SK-N-SH treated with all-trans-retinoic acid at 6 μM for 48 hours (cell line): ENCODE measurements around the gene PAK5.

ENCODE experiments used
- ATAC-seq: fragments of 200-7000 bp; cut with Tn5 transposase; 3 replicates; pipeline ENCODE4 v1.9.1; 2020; ENCODE audit warnings: mild to moderate bottlenecking, moderate library complexity
- ARNTL ChIP-seq: fragments of 450-650 bp; formaldehyde crosslinking; IDR thresholded peaks from 2 replicates; pipeline ENCODE4 v1.5.0; 2020; ENCODE audit warnings: low read depth, mild to moderate bottlenecking, moderate library complexity, borderline replicate concordance
- BACH2 ChIP-seq: fragments of 250-450 bp; sonication (Bioruptor Pico); IDR thresholded peaks from 2 replicates; pipeline ENCODE4 v1.9.0; 2021; ENCODE audit warnings: mild to moderate bottlenecking, borderline replicate concordance
- CREB5 ChIP-seq: fragments of 250-450 bp; sonication (Bioruptor Pico); IDR thresholded peaks from 2 replicates; pipeline ENCODE4 v1.5.1; 2020; ENCODE audit warnings: low read depth, mild to moderate bottlenecking, moderate library complexity
- CSDC2 ChIP-seq: fragments of 250-450 bp; sonication (Bioruptor Pico); IDR thresholded peaks from 2 replicates; pipeline ENCODE4 v1.5.0; 2020; ENCODE audit warnings: mild to moderate bottlenecking, moderate library complexity
- CSRNP3 ChIP-seq: fragments of 250-450 bp; sonication (Bioruptor Pico); IDR thresholded peaks from 2 replicates; pipeline ENCODE4 v1.5.1; 2021; ENCODE audit warnings: mild to moderate bottlenecking, moderate library complexity
- ESRRG ChIP-seq: fragments of 250-450 bp; sonication (Bioruptor Pico); IDR thresholded peaks from 2 replicates; pipeline ENCODE4 v1.6.1; 2021; ENCODE audit warnings: mild to moderate bottlenecking
- GLIS3 ChIP-seq: fragments of 250-450 bp; sonication (Bioruptor Pico); IDR thresholded peaks from 2 replicates; pipeline ENCODE4 v1.5.0; 2020; ENCODE audit warnings: mild to moderate bottlenecking, moderate library complexity
- ISL1 ChIP-seq: fragments of 250-450 bp; sonication (Bioruptor Pico); IDR thresholded peaks from 2 replicates; pipeline ENCODE4 v2.1.2; 2022; ENCODE audit warnings: mild to moderate bottlenecking, moderate library complexity
- OSR1 ChIP-seq: fragments of 250-450 bp; sonication (Bioruptor Pico); IDR thresholded peaks from 2 replicates; pipeline ENCODE4 v1.8.0; 2022; ENCODE audit warnings: moderate library complexity, mild to moderate bottlenecking, inconsistent platforms
- PATZ1 ChIP-seq: fragments of 250-450 bp; sonication (Bioruptor Pico); IDR thresholded peaks from 2 replicates; pipeline ENCODE4 v1.8.0; 2020; ENCODE audit warnings: mild to moderate bottlenecking, moderate library complexity, borderline replicate concordance
- PPARA ChIP-seq: fragments of 250-450 bp; sonication (Bioruptor Pico); IDR thresholded peaks from 2 replicates; pipeline ENCODE4 v1.5.0; 2020; ENCODE audit warnings: mild to moderate bottlenecking, borderline replicate concordance
- RARB ChIP-seq: fragments of 250-450 bp; sonication (Bioruptor Pico); IDR thresholded peaks from 2 replicates; pipeline ENCODE4 v1.8.0; 2021; ENCODE audit warnings: mild to moderate bottlenecking, moderate library complexity
- SNAI2 ChIP-seq: fragments of 250-450 bp; sonication (Bioruptor Pico); IDR thresholded peaks from 2 replicates; pipeline ENCODE4 v1.5.0; 2020; ENCODE audit warnings: mild to moderate bottlenecking, moderate library complexity
- TCF4 ChIP-seq: fragments of 250-450 bp; sonication (Bioruptor Pico); IDR thresholded peaks from 2 replicates; pipeline ENCODE4 v1.8.0; 2021; ENCODE audit warnings: mild to moderate bottlenecking, moderate library complexity, borderline replicate concordance
- TOX ChIP-seq: fragments of 250-450 bp; sonication (Bioruptor Pico); IDR thresholded peaks from 2 replicates; pipeline ENCODE4 v1.8.0; 2021; ENCODE audit warnings: mild to moderate bottlenecking, moderate library complexity, borderline replicate concordance
- TSHZ2 ChIP-seq: fragments of 250-450 bp; sonication (Bioruptor Pico); IDR thresholded peaks from 2 replicates; pipeline ENCODE4 v1.5.0; 2020; ENCODE audit warnings: mild to moderate bottlenecking, moderate library complexity
- ZC3H10 ChIP-seq: fragments of 250-450 bp; sonication (Bioruptor Pico); IDR thresholded peaks from 2 replicates; pipeline ENCODE4 v1.5.1; 2021; ENCODE audit warnings: mild to moderate bottlenecking, moderate library complexity
- ZNF70 ChIP-seq: fragments of 450-650 bp; formaldehyde crosslinking; IDR thresholded peaks from 2 replicates; pipeline ENCODE4 v1.5.0; 2020; ENCODE audit warnings: mild to moderate bottlenecking, moderate library complexity
- ZNF8 ChIP-seq: fragments of 450-650 bp; formaldehyde crosslinking; IDR thresholded peaks from 2 replicates; pipeline ENCODE4 v1.5.0; 2020; ENCODE audit warnings: mild to moderate bottlenecking, moderate library complexity

PAK5 gene

DNA sequence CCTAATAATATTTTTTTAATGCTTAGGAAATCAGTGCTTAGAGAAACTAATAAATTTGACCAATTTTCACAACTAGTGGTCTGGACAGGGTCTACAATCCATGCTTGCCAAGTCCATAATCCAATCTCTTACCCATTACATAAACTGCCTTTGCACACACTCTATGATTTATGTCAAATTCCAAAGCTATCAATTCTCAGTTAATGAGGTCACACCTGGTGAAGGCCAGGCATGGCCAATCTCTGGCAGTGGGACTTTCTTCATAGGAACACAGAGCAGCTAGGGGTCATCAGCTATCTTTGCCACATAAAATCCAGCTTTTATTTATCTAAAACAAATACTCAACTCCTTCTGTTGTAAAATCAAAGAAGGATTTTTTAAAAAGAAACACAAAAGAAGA is 21.2 kb downstream of the PAK5 start:
- ATAC-seq, result no peak

GRCh38 chr20:9815632-9816031 is 23.2 kb downstream of the PAK5 start:
- no peak for ATAC-seq
- no peak for TF ChIP-seq CSRNP3 (CRISPR knock-in tag)
- TF ChIP-seq GLIS3 (CRISPR knock-in tag), result no peak

More for the DNA sequence above, 21.2 kb downstream of the PAK5 start:
- TF ChIP-seq ISL1 (CRISPR knock-in tag) (no peak), CREB5 (CRISPR knock-in tag) (no peak), PATZ1 (CRISPR knock-in tag) (no peak), PPARA (no peak), ZNF8 (CRISPR knock-in tag) (no peak), TCF4 (CRISPR knock-in tag) (no peak), TSHZ2 (no peak), RARB (CRISPR knock-in tag) (no peak)

- TF ChIP-seq ARNTL (no peak), BACH2 (CRISPR knock-in tag) (no peak), TOX (CRISPR knock-in tag) (no peak), ZC3H10 (CRISPR knock-in tag) (no peak), SNAI2 (CRISPR knock-in tag) (no peak), PATZ1 (CRISPR knock-in tag) (no peak), TSHZ2 (no peak), ZNF8 (CRISPR knock-in tag) (no peak), CSDC2 (CRISPR knock-in tag) (no peak), ESRRG (CRISPR knock-in tag) (no peak), ZNF70 (CRISPR knock-in tag) (no peak), ISL1 (CRISPR knock-in tag) (no peak), GLIS3 (CRISPR knock-in tag) (no peak), PPARA (no peak), OSR1 (CRISPR knock-in tag) (no peak)
- ATAC-seq, result no peak
Measured at GRCh38 chr20:9810738-9811137, 28.1 kb downstream of the PAK5 start.
